NCI-H2196 treated with DMSO at 0.1 percent for 48 hours (cell line): ENCODE results near the gene PPCS.
"Not testable (repeated sequence)": the region's sequence is repeated elsewhere in the genome, so short reads cannot be mapped to it uniquely, and the experiment has no call there.

Experiments
- DNase-seq: peaks from one replicate; lab custom pipeline; 2025; ENCODE audit not compliant: unreplicated experiment; lab: John Stamatoyannopoulos, UW

PPCS gene

GRCh38 chr1:42450061-42450460, 6.3 kb upstream of the PPCS start:
- DNase-seq = no peak

GRCh38 chr1:42453386-42453785, 3.0 kb upstream of the PPCS start:
- DNase-seq = no peak

DNA sequence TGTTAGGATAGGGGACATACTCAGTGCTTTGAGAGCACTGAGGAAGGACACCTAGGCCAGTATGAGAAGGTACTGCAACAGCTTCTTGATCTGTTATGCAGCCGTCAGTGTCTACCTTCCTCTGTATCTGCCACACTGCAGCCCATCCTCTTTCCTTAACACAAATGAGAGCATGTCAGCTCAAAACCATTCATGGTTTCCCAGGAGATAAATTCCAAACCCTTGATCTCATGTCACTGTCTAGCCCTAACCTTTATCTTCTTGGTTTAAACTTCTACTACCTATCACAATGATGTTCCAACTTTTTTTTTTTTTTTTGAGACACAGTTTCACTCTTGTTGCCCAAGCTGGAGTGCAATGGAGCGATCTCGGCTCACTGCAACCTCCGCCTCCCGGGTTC, 1.9 kb upstream of the PPCS start:
- no peak for DNase-seq

DNA sequence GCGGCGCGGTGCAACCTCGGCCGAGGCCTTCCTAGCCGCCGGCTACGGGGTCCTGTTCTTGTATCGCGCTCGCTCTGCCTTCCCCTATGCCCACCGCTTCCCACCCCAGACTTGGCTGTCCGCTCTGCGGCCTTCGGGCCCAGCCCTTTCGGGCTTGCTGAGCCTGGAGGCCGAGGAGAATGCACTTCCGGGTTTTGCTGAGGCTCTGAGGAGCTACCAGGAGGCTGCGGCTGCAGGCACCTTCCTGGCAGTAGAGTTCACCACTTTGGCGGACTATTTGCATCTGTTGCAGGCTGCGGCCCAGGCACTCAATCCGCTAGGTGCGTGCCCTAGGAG, 379 bp downstream of the PPCS start:
- DNase-seq = peak; percentile 52

DNA sequence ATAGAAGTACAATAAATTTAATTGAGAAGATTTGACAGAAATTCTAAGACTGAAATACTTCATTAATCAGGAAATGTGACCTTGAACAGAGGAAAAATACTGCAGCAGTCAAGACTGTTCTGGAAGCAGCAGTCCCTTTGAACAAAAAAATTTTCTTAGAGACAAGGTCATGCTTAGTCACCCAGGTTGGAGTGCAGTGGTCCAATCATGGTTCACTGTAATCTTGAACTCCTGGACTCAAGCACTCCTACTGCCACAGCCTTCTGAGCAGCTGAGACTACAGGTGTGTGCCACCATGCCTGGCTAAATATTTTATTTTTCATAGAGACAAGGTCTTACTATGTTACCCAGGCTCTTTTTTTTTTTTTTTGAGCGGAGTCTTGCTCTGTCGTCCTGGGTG, 4.9 kb downstream of the PPCS start:
- no peak for DNase-seq

- peak; percentile 98 for DNase-seq
Observed at GRCh38 chr1:42462828-42463763, 6.8 kb downstream of the PPCS start, which contains the start of gene CCDC30. CCDC30 (plus strand) TSS chr1:42463286; CDS start chr1:42480552, 17,266 bp downstream.

GRCh38 chr1:42463921-42464320, 7.6 kb downstream of the PPCS start:
- no peak for DNase-seq

- no peak for DNase-seq
Observed at GRCh38 chr1:42466030-42466429, 9.7 kb downstream of the PPCS start.

DNA sequence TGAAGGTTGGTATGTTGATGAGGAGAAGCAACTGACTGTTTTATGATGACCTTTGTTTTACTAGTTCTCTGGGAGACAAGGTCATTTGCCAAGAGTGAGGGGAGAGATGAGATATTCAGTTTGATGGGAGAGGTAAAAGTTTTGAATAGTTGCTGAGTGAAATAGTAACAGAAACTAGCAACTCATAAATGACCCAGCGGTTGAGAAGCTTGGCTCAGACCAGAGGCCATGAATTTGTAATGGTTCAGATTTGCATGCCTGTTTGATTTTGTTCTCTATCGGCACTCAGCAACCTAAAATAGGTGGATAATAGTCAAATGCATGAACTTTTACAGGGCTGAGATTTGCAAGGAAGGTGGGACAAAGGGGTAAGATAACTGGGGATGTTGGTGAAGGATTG, 13.4 kb downstream of the PPCS start:
- no peak for DNase-seq

DNA sequence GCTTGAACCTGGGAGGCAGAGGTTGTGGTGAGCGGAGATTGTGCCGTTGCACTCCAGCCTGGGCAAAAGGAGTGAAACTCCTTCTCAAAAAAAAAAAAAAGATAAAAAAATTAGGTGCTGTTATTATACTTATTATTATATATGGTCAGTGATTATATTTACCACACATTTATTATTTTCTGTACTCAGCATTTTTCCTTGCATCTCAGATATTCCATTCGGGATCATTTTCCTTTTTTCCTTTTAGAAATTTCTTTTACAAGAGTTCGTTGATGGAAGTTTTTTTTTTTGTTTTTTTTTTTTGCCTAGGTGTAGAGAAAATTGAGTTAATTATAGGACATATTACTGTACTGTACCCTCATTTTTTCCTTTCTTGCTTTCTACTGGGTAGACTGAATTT, 20.3 kb downstream of the PPCS start:
- DNase-seq = no peak

DNA sequence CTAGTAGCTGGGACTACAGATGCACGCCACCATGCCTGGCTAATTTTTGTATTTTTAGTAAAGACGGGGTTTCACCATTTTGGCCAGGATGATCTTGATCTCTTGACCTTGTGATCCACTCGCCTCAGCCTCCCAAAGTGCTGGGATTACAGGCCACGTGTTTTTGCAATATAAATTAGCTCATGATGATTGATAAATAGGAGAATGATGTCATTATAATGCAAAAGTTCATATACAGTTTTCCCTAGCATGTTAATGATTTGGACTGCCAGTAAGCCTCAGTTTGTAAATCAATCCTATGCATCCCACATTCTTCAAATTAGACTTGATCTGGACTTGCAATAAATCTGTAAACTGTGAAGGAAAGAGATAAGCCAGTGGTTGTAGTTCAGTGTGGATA, 21.0 kb downstream of the PPCS start:
- DNase-seq = not testable (repeated sequence)

- no peak for DNase-seq
Observed at GRCh38 chr1:42477775-42478174, 21.4 kb downstream of the PPCS start.

DNA sequence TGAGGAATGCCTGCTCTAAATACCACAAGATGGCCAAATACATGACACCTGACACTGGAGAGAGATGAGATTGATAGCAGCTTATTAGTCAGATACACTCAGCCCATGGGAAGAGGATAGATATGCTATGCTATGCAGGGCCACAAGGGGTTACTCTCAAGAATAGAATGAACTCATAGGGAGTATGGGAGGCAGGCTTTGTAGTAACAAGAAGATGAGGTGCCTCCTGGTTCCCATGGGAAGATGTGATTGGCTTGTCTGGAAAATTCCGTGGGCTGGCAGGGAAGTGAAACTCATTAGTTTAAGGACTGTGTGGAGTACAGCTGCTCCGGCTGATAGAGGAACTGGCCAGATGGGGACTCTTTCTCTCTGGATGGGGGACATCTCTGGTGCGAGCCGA, 23.3 kb downstream of the PPCS start:
- no peak for DNase-seq

- DNase-seq = no peak
Observed at GRCh38 chr1:42480921-42481320, 24.6 kb downstream of the PPCS start.

DNA sequence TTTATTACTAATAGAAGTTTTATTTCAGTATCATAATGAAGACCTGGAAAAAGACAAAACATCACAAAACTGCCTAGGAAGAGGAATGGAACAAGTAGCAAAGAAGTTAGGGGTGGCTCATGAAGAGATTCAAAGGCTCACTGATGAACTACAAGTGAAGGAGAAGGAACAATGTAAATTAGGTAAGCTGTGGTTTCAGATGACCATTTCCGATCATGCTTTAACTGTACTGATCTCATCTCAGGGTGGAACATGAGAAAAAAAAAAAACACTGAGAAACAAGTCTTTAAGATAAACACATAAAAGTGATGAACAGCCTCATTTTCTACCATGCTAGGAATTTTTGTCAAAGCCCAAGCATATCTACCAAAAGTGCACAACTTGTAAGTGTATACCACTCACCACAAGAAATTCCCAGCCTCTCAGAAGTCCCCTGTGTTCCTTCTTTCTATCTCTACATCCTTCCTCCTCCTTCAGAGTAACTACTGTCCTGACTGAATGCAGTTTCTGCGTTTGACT, 26.4 kb downstream of the PPCS start:
- DNase-seq = no peak

GRCh38 chr1:42484382-42484781, 28.0 kb downstream of the PPCS start:
- no peak for DNase-seq

DNA sequence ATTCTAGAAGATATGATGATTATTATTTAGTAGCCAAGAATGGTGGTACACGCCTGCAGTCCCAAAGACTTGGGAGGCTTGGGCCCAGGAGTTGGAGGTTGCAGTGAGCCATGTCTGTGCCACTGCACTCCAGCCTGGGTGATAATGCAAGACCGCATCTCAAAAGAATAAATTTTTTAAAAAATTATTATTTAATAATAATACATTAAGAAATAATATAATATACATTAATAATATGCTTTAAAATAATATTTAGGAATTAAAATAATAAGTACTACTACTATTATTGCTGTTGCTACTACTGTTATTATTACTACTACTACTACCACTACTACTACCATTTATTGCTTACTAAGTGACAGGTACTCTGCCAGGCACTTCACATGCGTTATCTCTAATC, 33.9 kb downstream of the PPCS start:
- no peak for DNase-seq

DNA sequence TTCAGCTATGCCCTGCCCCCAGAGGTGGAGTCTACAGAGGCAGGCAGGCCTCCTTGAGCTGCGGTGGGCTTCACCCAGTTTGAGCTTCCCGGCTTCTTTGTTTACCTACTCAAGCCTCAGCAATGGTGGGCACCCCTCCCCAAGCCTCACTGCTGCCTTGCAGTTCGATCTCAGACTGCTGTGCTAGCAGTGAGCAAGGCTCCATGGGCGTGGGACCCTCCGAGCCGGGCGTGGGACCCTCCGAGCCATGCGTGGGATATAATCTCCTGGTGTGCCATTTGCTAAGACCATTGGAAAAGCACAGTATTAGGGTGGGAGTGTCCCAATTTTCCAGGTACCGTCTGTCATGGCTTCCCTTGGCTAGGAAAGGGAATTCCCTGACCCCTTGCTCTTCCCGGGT, 45.7 kb downstream of the PPCS start:
- not testable (repeated sequence) for DNase-seq

GRCh38 chr1:42504535-42505128, 48.3 kb downstream of the PPCS start:
- no peak for DNase-seq

DNA sequence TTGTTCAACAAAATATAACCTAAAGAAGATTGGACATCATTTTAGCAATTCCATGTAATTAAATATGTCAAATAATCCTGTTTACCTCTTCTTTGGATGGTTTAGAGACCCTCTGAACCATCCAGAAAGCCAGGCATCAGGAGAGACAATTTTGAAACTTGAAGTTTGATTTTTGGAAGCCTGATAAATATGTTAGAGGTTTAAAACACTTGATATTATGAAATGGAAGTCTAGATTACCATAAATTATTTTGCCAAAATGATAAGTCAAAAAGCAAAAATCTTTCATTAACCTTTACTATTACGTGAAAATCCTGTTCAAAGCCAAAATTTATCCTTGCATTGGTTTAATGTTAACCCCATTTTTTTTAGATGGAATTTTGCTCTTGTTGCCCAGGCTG, 50.2 kb downstream of the PPCS start:
- DNase-seq = no peak
